RWPE2 (cell line): ENCODE data around the gene GLS2.
A peak's percentile ranks its signal among the peaks of the same experiment; 100 is the strongest.

ENCODE experiments used
- ATAC-seq: fragments of 200-7000 bp; cut with Tn5 transposase; 3 replicates; pipeline ENCODE4 v1.9.1; 2021; ENCODE audit warnings: low read depth
- DNase-seq: peaks from one replicate; pipeline ENCODE4 v3.0.0-alpha.2; 2020; ENCODE audit warnings: low spot score
- H3K27ac ChIP-seq: fragments of 450-650 bp; 2 replicates; pipeline ENCODE4 v1.5.1; 2017; ENCODE audit warnings: mild to moderate bottlenecking; ENCODE audit not compliant: poor library complexity, severe bottlenecking
- H3K27me3 ChIP-seq: fragments of 250-450 bp; sonication (Bioruptor Pico); 2 replicates; pipeline ENCODE4 v1.5.1; 2021; ENCODE audit warnings: mild to moderate bottlenecking, moderate library complexity; ENCODE audit not compliant: insufficient read depth, poor library complexity, severe bottlenecking
- H3K36me3 ChIP-seq: fragments of 250-450 bp; sonication (Bioruptor Pico); 2 replicates; pipeline ENCODE4 v1.5.1; 2020; ENCODE audit warnings: low read depth, mild to moderate bottlenecking, moderate library complexity
- H3K4me1 ChIP-seq: fragments of 250-450 bp; sonication (Bioruptor Pico); 2 replicates; pipeline ENCODE4 v1.5.1; 2021; ENCODE audit warnings: mild to moderate bottlenecking, moderate library complexity; ENCODE audit not compliant: insufficient read depth, poor library complexity, severe bottlenecking
- H3K4me3 ChIP-seq: fragments of 250-450 bp; sonication (Bioruptor Pico); 2 replicates; pipeline ENCODE4 v1.5.1; 2021; ENCODE audit warnings: mild to moderate bottlenecking, moderate library complexity; ENCODE audit not compliant: severe bottlenecking
- H3K9me3 ChIP-seq: fragments of 250-450 bp; sonication (Bioruptor Pico); 2 replicates; pipeline ENCODE4 v1.5.1; 2021; ENCODE audit warnings: mild to moderate bottlenecking, moderate library complexity; ENCODE audit not compliant: severe bottlenecking
- CTCF ChIP-seq: fragments of 450-650 bp; IDR thresholded peaks from one replicate; pipeline ENCODE4 v1.5.1; 2017; ENCODE audit warnings: mild to moderate bottlenecking, moderate library complexity; ENCODE audit not compliant: poor library complexity, severe bottlenecking

GLS2 gene

GRCh38 chr12:56490360-56490759 is 2.4 kb upstream of the GLS2 start:
- ATAC-seq (no peak), DNase-seq (no peak)
- H3K9me3 ChIP-seq, result no peaks in the 10 kb centered on the region
- no peak overlapping the region for H3K4me3 ChIP-seq
- H3K27me3 ChIP-seq, result peaks cover 13% of the 10 kb centered on the region
- H3K4me1 ChIP-seq, result peaks cover 5% of the 10 kb centered on the region
- H3K36me3 ChIP-seq, result no peaks in the 10 kb centered on the region
- TF ChIP-seq CTCF, result no peak
- H3K27ac ChIP-seq, result no peak overlapping the region

GRCh38 chr12:56487448-56488040 is 417 bp downstream of the GLS2 start:
- no peak for TF ChIP-seq CTCF
- Histone ChIP-seq H3K4me3 (peak overlapping the region; percentile 38), H3K27ac (no peak overlapping the region), H3K36me3 (no peaks in the 10 kb centered on the region), H3K4me1 (peaks cover 5% of the 10 kb centered on the region), H3K9me3 (no peaks in the 10 kb centered on the region), H3K27me3 (peaks cover 13% of the 10 kb centered on the region)
- no peak for DNase-seq
- peak; percentile 44 for ATAC-seq

GRCh38 chr12:56486694-56487093 is 1.3 kb downstream of the GLS2 start:
- DNase-seq (no peak), ATAC-seq (no peak)
- no peak for TF ChIP-seq CTCF
- H3K27me3 ChIP-seq, result peaks cover 12% of the 10 kb centered on the region
- no peak overlapping the region for H3K27ac ChIP-seq
- peaks cover 5% of the 10 kb centered on the region for H3K4me1 ChIP-seq
- H3K9me3 ChIP-seq, result no peaks in the 10 kb centered on the region
- no peak overlapping the region for H3K4me3 ChIP-seq
- H3K36me3 ChIP-seq, result no peaks in the 10 kb centered on the region

- Histone ChIP-seq H3K27me3 (peaks cover 10% of the 10 kb centered on the region), H3K4me3 (no peak overlapping the region), H3K9me3 (no peaks in the 10 kb centered on the region), H3K27ac (no peak overlapping the region), H3K36me3 (no peaks in the 10 kb centered on the region), H3K4me1 (peaks cover 5% of the 10 kb centered on the region)
- no peak for TF ChIP-seq CTCF
- DNase-seq (no peak), ATAC-seq (no peak)
Measured at GRCh38 chr12:56484566-56484965, 3.4 kb downstream of the GLS2 start.

- ATAC-seq (no peak; the same call in 2 of the 3 replicates), DNase-seq (no peak)
- Histone ChIP-seq H3K4me1 (no peaks in the 10 kb centered on the region), H3K9me3 (no peaks in the 10 kb centered on the region), H3K27ac (no peak overlapping the region), H3K36me3 (no peaks in the 10 kb centered on the region), H3K4me3 (no peak overlapping the region), H3K27me3 (no peaks in the 10 kb centered on the region)
- TF ChIP-seq CTCF, result no peak
Measured at GRCh38 chr12:56479625-56480024, 8.3 kb downstream of the GLS2 start.
